ENCODE data around the gene TCEA3.

GRCh38 chr1:23433122-23433521, 8.6 kb upstream of the TCEA3 start:
- TF ChIP-seq CTCF (IDR thresholded peaks at IDR 0.05) (no peak), POLR2A (IDR thresholded peaks at IDR 0.05) (no peak)
